ENCODE data around the gene LZTS3. TPM values are rescaled to one million over a fixed set of nuclear protein-coding genes. Genes with fewer than 3 reads are reported as not detected.

The LZTS3 gene
- total and polyA plus RNA-seq, 2 of the 8 experiments (the other 6 are each of a cell fraction or from before 2014, with no cell fraction given), result 31.8 to 33.5 TPM

DNA sequence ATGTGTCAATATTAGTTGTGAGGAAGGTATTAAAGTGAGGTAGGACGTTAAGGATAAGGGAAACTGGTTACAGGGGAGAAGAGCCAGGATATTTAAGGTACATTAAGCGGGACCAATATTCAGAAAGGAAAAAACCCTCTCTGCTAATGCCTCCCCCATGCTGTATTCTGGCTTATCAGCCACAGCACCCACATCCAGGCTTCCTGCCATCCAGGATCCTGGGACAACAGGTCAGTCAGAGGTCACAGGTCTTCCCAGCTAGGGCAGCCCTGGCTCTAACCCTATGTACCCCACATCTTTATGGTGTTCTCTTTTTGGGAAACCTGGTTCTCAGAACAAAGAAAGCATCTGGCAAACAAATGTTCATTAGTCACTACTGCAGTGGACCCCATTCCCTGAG lies 25.9 kb upstream of the LZTS3 start (continued):
- TF ChIP-seq, protein P1, sequence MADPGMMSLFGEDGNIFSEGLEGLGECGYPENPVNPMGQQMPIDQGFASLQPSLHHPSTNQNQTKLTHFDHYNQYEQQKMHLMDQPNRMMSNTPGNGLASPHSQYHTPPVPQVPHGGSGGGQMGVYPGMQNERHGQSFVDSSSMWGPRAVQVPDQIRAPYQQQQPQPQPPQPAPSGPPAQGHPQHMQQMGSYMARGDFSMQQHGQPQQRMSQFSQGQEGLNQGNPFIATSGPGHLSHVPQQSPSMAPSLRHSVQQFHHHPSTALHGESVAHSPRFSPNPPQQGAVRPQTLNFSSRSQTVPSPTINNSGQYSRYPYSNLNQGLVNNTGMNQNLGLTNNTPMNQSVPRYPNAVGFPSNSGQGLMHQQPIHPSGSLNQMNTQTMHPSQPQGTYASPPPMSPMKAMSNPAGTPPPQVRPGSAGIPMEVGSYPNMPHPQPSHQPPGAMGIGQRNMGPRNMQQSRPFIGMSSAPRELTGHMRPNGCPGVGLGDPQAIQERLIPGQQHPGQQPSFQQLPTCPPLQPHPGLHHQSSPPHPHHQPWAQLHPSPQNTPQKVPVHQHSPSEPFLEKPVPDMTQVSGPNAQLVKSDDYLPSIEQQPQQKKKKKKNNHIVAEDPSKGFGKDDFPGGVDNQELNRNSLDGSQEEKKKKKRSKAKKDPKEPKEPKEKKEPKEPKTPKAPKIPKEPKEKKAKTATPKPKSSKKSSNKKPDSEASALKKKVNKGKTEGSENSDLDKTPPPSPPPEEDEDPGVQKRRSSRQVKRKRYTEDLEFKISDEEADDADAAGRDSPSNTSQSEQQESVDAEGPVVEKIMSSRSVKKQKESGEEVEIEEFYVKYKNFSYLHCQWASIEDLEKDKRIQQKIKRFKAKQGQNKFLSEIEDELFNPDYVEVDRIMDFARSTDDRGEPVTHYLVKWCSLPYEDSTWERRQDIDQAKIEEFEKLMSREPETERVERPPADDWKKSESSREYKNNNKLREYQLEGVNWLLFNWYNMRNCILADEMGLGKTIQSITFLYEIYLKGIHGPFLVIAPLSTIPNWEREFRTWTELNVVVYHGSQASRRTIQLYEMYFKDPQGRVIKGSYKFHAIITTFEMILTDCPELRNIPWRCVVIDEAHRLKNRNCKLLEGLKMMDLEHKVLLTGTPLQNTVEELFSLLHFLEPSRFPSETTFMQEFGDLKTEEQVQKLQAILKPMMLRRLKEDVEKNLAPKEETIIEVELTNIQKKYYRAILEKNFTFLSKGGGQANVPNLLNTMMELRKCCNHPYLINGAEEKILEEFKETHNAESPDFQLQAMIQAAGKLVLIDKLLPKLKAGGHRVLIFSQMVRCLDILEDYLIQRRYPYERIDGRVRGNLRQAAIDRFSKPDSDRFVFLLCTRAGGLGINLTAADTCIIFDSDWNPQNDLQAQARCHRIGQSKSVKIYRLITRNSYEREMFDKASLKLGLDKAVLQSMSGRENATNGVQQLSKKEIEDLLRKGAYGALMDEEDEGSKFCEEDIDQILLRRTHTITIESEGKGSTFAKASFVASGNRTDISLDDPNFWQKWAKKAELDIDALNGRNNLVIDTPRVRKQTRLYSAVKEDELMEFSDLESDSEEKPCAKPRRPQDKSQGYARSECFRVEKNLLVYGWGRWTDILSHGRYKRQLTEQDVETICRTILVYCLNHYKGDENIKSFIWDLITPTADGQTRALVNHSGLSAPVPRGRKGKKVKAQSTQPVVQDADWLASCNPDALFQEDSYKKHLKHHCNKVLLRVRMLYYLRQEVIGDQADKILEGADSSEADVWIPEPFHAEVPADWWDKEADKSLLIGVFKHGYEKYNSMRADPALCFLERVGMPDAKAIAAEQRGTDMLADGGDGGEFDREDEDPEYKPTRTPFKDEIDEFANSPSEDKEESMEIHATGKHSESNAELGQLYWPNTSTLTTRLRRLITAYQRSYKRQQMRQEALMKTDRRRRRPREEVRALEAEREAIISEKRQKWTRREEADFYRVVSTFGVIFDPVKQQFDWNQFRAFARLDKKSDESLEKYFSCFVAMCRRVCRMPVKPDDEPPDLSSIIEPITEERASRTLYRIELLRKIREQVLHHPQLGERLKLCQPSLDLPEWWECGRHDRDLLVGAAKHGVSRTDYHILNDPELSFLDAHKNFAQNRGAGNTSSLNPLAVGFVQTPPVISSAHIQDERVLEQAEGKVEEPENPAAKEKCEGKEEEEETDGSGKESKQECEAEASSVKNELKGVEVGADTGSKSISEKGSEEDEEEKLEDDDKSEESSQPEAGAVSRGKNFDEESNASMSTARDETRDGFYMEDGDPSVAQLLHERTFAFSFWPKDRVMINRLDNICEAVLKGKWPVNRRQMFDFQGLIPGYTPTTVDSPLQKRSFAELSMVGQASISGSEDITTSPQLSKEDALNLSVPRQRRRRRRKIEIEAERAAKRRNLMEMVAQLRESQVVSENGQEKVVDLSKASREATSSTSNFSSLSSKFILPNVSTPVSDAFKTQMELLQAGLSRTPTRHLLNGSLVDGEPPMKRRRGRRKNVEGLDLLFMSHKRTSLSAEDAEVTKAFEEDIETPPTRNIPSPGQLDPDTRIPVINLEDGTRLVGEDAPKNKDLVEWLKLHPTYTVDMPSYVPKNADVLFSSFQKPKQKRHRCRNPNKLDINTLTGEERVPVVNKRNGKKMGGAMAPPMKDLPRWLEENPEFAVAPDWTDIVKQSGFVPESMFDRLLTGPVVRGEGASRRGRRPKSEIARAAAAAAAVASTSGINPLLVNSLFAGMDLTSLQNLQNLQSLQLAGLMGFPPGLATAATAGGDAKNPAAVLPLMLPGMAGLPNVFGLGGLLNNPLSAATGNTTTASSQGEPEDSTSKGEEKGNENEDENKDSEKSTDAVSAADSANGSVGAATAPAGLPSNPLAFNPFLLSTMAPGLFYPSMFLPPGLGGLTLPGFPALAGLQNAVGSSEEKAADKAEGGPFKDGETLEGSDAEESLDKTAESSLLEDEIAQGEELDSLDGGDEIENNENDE (IDR thresholded peaks at IDR 0.05; ENCODE audit: insufficient replicate concordance, low read length), result no peak
- TF ChIP-seq TCF12 (IDR thresholded peaks at IDR 0.05; ENCODE audit: low read depth, low read length) (no peak), RFX5 (IDR thresholded peaks at IDR 0.05; ENCODE audit: borderline replicate concordance, low read depth, low read length) (no peak), ASH2L (IDR thresholded peaks at IDR 0.05; ENCODE audit: low read length) (no peak), RAD21 (IDR thresholded peaks at IDR 0.05 in 1 of 2, conservative IDR thresholded peaks at IDR 0.05 in 1 of 2; ENCODE audit: low read depth in 2 of 2, low read length in 2 of 2) (no peak), CHD1 (IDR thresholded peaks at IDR 0.05; ENCODE audit: low read depth, low read length) (no peak), TEAD4 (IDR thresholded peaks at IDR 0.05; ENCODE audit: low read depth, low read length) (no peak), PHF8 (conservative IDR thresholded peaks at IDR 0.05; ENCODE audit: low read depth, low read length) (no peak), CREB1 (IDR thresholded peaks at IDR 0.05) (no peak), NANOG (IDR thresholded peaks at IDR 0.05; ENCODE audit: insufficient read depth, low read depth, low read length, poor library complexity, severe bottlenecking) (no peak), SIX5 (IDR thresholded peaks at IDR 0.05; ENCODE audit: low read depth, low read length) (no peak), SIRT6 (IDR thresholded peaks at IDR 0.05; ENCODE audit: low read length) (no peak)

Measured in H1 (cell line).